ENCODE results near the gene TMEM132D. TPM values are rescaled to one million over a fixed set of nuclear protein-coding genes. Genes with fewer than 3 reads are reported as not detected.

TMEM132D gene
- total and polyA plus RNA-seq, 4 donors: 0.06 to 0.20 (median 0.13) TPM

DNA sequence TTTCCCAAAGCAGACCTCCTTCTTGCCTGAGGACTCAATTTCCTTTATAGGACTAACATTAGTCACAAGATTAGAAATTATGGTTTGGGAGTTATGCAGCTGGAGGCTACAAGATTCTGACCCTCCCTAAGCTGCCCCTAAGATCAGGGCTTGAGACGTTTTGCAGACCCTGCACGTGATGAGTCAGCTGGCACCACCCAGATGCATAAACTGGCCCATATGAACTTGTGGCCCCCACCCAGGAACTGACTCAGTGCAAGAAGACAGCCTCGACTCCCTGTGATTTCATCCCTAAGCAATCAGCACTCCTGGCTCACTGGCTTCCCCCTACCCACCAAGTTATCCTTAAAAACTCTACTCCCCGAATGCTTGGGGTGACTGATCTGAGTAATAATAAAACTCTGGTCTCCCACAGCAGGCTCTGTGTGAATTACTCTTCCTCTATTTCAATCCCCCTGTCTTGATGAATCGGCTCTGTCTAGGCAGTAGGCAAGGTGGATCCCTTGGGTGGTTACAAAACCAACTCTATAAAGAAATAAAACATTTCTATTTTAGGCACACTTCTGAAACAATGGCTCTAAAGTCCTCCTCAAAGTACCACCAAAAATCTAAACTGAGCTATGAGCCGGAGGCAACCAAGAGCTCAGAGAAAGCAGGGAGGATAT lies 233.4 kb downstream of the TMEM132D start:
- DNase-seq: no peak
- Histone ChIP-seq H3K4me3 (no peak overlapping the region), H3K9me3 (ENCODE audit: control insufficient read depth in 4 of 4, insufficient read depth in 3 of 4, low read length in 3 of 4) (peaks cover 0 to 2% (median 0%) of the 10 kb centered on the region in 4 donors), H3K27ac (ENCODE audit: low read depth in 1 of 2, low read length in 1 of 2) (no peak overlapping the region), H3K9ac (ENCODE audit: insufficient read depth in 1 of 2, low read length in 2 of 2) (no peak overlapping the region), H3K36me3 (ENCODE audit: control insufficient read depth in 4 of 4, insufficient read depth in 4 of 4, low read length in 4 of 4) (no peaks in the 10 kb centered on the region), H3K4me1 (ENCODE audit: control insufficient read depth in 5 of 5, insufficient read depth in 5 of 5, low read length in 5 of 5) (no peaks in the 10 kb centered on the region), H3K27me3 (ENCODE audit: control insufficient read depth in 3 of 3, insufficient read depth in 3 of 3, low read length in 2 of 3) (no peaks in the 10 kb centered on the region)
- TF ChIP-seq, protein P1, sequence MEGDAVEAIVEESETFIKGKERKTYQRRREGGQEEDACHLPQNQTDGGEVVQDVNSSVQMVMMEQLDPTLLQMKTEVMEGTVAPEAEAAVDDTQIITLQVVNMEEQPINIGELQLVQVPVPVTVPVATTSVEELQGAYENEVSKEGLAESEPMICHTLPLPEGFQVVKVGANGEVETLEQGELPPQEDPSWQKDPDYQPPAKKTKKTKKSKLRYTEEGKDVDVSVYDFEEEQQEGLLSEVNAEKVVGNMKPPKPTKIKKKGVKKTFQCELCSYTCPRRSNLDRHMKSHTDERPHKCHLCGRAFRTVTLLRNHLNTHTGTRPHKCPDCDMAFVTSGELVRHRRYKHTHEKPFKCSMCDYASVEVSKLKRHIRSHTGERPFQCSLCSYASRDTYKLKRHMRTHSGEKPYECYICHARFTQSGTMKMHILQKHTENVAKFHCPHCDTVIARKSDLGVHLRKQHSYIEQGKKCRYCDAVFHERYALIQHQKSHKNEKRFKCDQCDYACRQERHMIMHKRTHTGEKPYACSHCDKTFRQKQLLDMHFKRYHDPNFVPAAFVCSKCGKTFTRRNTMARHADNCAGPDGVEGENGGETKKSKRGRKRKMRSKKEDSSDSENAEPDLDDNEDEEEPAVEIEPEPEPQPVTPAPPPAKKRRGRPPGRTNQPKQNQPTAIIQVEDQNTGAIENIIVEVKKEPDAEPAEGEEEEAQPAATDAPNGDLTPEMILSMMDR (IDR thresholded peaks at IDR 0.05; ENCODE audit: control extremely low read depth, extremely low read depth): no peak
- ATAC-seq (ENCODE audit: insufficient read depth, low FRiP score): no peak
- 78% methylated on average over 6 of the region's 6 CpGs for WGBS, 2 donors

- Histone ChIP-seq H3K27ac (ENCODE audit: low read depth in 1 of 2, low read length in 1 of 2) (no peak overlapping the region), H3K9me3 (ENCODE audit: control insufficient read depth in 4 of 4, insufficient read depth in 3 of 4, low read length in 3 of 4) (peaks cover 0 to 2% (median 0%) of the 10 kb centered on the region in 4 donors), H3K4me1 (ENCODE audit: control insufficient read depth in 5 of 5, insufficient read depth in 5 of 5, low read length in 5 of 5) (no peaks in the 10 kb centered on the region), H3K27me3 (ENCODE audit: control insufficient read depth in 3 of 3, insufficient read depth in 3 of 3, low read length in 2 of 3) (no peaks in the 10 kb centered on the region), H3K36me3 (ENCODE audit: control insufficient read depth in 4 of 4, insufficient read depth in 4 of 4, low read length in 4 of 4) (no peaks in the 10 kb centered on the region), H3K9ac (ENCODE audit: insufficient read depth in 1 of 2, low read length in 2 of 2) (no peak overlapping the region), H3K4me3 (no peak overlapping the region)
- DNase-seq (no peak), ATAC-seq (ENCODE audit: insufficient read depth, low FRiP score) (no peak)
- TF ChIP-seq, protein P1 (IDR thresholded peaks at IDR 0.05; ENCODE audit: control extremely low read depth, extremely low read depth): no peak
- 77 to 78% methylated on average over 6 of the region's 6 CpGs for WGBS, 2 donors
Observed at GRCh38 chr12:129665414-129665813, 238.4 kb downstream of the TMEM132D start.

- no peaks in the 10 kb centered on the region for H3K4me1 ChIP-seq (ENCODE audit: control insufficient read depth in 5 of 5, insufficient read depth in 5 of 5, low read length in 5 of 5)
- H3K9ac ChIP-seq (ENCODE audit: insufficient read depth in 1 of 2, low read length in 2 of 2): no peak overlapping the region
- no peaks in the 10 kb centered on the region for H3K27me3 ChIP-seq (ENCODE audit: control insufficient read depth in 3 of 3, insufficient read depth in 3 of 3, low read length in 2 of 3)
- WGBS, 2 donors: 87 to 90% methylated on average over 9 of the region's 9 CpGs
- no peak for ATAC-seq (ENCODE audit: insufficient read depth, low FRiP score)
- H3K9me3 ChIP-seq (ENCODE audit: control insufficient read depth in 4 of 4, insufficient read depth in 3 of 4, low read length in 3 of 4): peaks cover 0 to 2% (median 0%) of the 10 kb centered on the region in 4 donors
- H3K36me3 ChIP-seq (ENCODE audit: control insufficient read depth in 4 of 4, insufficient read depth in 4 of 4, low read length in 4 of 4): no peaks in the 10 kb centered on the region
- DNase-seq: no peak
- H3K27ac ChIP-seq (ENCODE audit: low read depth in 1 of 2, low read length in 1 of 2): no peak overlapping the region
- TF ChIP-seq, protein P1 (IDR thresholded peaks at IDR 0.05; ENCODE audit: control extremely low read depth, extremely low read depth): no peak
- no peak overlapping the region for H3K4me3 ChIP-seq
Observed at GRCh38 chr12:129662234-129662633, 241.6 kb downstream of the TMEM132D start.

DNA sequence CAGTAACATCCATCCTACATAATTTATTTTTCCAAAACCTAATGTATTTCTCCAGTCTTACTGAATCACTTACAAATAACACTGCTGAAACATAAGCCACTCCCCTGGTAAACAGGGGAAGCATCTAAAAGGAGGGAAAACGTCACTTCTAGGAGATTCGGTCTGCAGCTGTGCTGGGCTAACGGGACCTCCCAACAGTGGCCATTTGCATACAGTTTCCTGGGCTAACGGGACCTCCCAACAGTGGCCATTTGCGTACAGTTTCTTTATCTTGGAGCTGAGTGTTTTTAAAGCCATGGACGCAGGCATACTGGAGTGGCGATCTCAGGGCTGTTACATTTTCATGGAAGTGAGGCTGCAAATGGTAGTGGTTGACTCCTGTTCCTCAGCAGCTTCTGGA lies 242.9 kb downstream of the TMEM132D start:
- H3K4me3 ChIP-seq: no peak overlapping the region
- peaks cover 0 to 2% (median 0%) of the 10 kb centered on the region in 4 donors for H3K9me3 ChIP-seq (ENCODE audit: control insufficient read depth in 4 of 4, insufficient read depth in 3 of 4, low read length in 3 of 4)
- H3K9ac ChIP-seq (ENCODE audit: insufficient read depth in 1 of 2, low read length in 2 of 2): no peak overlapping the region
- no peaks in the 10 kb centered on the region for H3K4me1 ChIP-seq (ENCODE audit: control insufficient read depth in 5 of 5, insufficient read depth in 5 of 5, low read length in 5 of 5)
- 56 to 65% methylated on average over 7 of the region's 7 CpGs for WGBS, 2 donors
- DNase-seq (no peak), ATAC-seq (ENCODE audit: insufficient read depth, low FRiP score) (no peak)
- H3K27me3 ChIP-seq (ENCODE audit: control insufficient read depth in 3 of 3, insufficient read depth in 3 of 3, low read length in 2 of 3): no peaks in the 10 kb centered on the region
- no peaks in the 10 kb centered on the region for H3K36me3 ChIP-seq (ENCODE audit: control insufficient read depth in 4 of 4, insufficient read depth in 4 of 4, low read length in 4 of 4)
- TF ChIP-seq, protein P1 (IDR thresholded peaks at IDR 0.05; ENCODE audit: control extremely low read depth, extremely low read depth): no peak
- H3K27ac ChIP-seq (ENCODE audit: low read depth in 1 of 2, low read length in 1 of 2): no peak overlapping the region
